Tibial nerve (tissue), 4 donors: Measurements from ENCODE around the gene PREX1. TPM values are rescaled to one million over a fixed set of nuclear protein-coding genes. Genes with fewer than 3 reads are reported as not detected.
A peak's percentile ranks its signal among the peaks of the same experiment; 100 is the strongest.

Experiments used
- DNase-seq, 2 donors: peaks; one replicate each; pipeline ENCODE4 v3.0.0-alpha.2; 2019; ENCODE audit warnings: low spot score in 2 of 2
- H3K27ac ChIP-seq, 4 donors: fragments of 200-600 bp; sonication (generic) in 3 of 4; one replicate each; pipeline ENCODE4 v1.5.1; 2017 to 2019; ENCODE audit warnings: mild to moderate bottlenecking in 1 of 4
- H3K27me3 ChIP-seq, 2 donors: fragments of 200-600 bp; sonication (generic) in 1 of 2; one replicate each; pipeline versions ENCODE4 v1.5.1 to v1.6.0; 2017 to 2019
- H3K36me3 ChIP-seq, 3 donors: fragments of 200-600 bp; sonication (generic); one replicate each; pipeline ENCODE4 v1.5.1; 2018 to 2019
- H3K4me1 ChIP-seq, 4 donors: fragments of 200-600 bp; sonication (generic) in 3 of 4; one replicate each; pipeline ENCODE4 v1.5.1; 2017 to 2019
- H3K4me3 ChIP-seq, 4 donors: fragments of 200-600 bp; sonication (generic) in 3 of 4; one replicate each; pipeline ENCODE4 v1.5.1; 2017 to 2019; ENCODE audit warnings: mild to moderate bottlenecking in 1 of 4, moderate library complexity in 1 of 4
- H3K9me3 ChIP-seq, 4 donors: fragments of 200-600 bp; sonication (generic) in 3 of 4; one replicate each; pipeline ENCODE4 v1.5.1; 2017 to 2019
- EP300 ChIP-seq, 2 donors: sonication (generic); formaldehyde crosslinking; IDR thresholded peaks; one replicate each; pipeline ENCODE4 v1.6.1; 2017; ENCODE audit warnings: antibody characterized with exemption in 2 of 2, mild to moderate bottlenecking in 1 of 2
- POLR2A ChIP-seq, 2 donors: fragments of 450-650 bp; IDR thresholded peaks; one replicate each; pipeline ENCODE4 v1.6.1; 2017; ENCODE audit warnings: antibody characterized with exemption in 2 of 2, mild to moderate bottlenecking in 2 of 2, moderate library complexity in 2 of 2
- WGBS, 2 donors: methylation state at CpG; one replicate each; pipeline ENCODE4 v1.1.5; 2018; 5-methylcytosine and 5-hydroxymethylcytosine counted together
- total RNA-seq, 4 donors: library from RNA; depleted of rRNA; stranded (reverse); fragments of >200 nt; gene quantifications; one replicate each; pipeline ENCODE4 v1.1.0, GENCODE V29; 2016
- TF ChIP-seq, protein P1 (sequence below), 5 experiments: fragments of 200-600 bp in 3 of 5; fragments of 450-650 bp in 2 of 5; sonication (generic) in 3 of 5; IDR thresholded peaks; one replicate each; pipeline ENCODE4 v1.5.1; 2016 to 2019; ENCODE audit warnings: antibody characterized with exemption in 5 of 5, mild to moderate bottlenecking in 3 of 5, moderate library complexity in 2 of 5

The PREX1 gene
- total RNA-seq, 4 donors from 2014 or later, result 30.1 to 50.7 (median 32.5) TPM

DNA sequence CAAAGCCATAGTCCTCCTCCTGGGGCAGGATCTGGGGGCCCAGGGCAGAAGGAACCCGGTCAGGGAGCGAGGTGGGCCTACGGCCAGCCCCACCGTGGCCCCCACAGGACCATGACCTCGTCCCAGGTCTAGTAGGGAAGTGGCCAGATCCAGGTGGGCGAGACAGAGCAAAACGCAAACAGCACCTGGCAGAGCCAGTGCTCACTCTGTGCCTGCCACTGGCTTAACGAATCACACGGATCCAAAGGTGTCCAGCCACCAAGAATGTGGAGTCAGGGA, 169.7 kb downstream of the PREX1 start:
- peaks cover 0 to 65% (median 8%) of the 10 kb centered on the region in 3 donors for H3K36me3 ChIP-seq
- 80 to 84% methylated on average over 9 of the region's 9 CpGs for WGBS, 2 donors
- TF ChIP-seq, protein P1, sequence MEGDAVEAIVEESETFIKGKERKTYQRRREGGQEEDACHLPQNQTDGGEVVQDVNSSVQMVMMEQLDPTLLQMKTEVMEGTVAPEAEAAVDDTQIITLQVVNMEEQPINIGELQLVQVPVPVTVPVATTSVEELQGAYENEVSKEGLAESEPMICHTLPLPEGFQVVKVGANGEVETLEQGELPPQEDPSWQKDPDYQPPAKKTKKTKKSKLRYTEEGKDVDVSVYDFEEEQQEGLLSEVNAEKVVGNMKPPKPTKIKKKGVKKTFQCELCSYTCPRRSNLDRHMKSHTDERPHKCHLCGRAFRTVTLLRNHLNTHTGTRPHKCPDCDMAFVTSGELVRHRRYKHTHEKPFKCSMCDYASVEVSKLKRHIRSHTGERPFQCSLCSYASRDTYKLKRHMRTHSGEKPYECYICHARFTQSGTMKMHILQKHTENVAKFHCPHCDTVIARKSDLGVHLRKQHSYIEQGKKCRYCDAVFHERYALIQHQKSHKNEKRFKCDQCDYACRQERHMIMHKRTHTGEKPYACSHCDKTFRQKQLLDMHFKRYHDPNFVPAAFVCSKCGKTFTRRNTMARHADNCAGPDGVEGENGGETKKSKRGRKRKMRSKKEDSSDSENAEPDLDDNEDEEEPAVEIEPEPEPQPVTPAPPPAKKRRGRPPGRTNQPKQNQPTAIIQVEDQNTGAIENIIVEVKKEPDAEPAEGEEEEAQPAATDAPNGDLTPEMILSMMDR (IDR thresholded peaks at IDR 0.05), result no peak
- TF ChIP-seq EP300 (IDR thresholded peaks at IDR 0.05) (no peak), POLR2A (IDR thresholded peaks at IDR 0.05) (no peak)
- no peaks in the 10 kb centered on the region for H3K27me3 ChIP-seq
- no peak for DNase-seq
- no peak overlapping the region for H3K4me3 ChIP-seq
- H3K4me1 ChIP-seq, result peaks cover 0 to 29% (median 0%) of the 10 kb centered on the region in 4 donors
- no peak overlapping the region for H3K27ac ChIP-seq
- H3K9me3 ChIP-seq, result peaks cover 0 to 8% (median 0%) of the 10 kb centered on the region in 4 donors

DNA sequence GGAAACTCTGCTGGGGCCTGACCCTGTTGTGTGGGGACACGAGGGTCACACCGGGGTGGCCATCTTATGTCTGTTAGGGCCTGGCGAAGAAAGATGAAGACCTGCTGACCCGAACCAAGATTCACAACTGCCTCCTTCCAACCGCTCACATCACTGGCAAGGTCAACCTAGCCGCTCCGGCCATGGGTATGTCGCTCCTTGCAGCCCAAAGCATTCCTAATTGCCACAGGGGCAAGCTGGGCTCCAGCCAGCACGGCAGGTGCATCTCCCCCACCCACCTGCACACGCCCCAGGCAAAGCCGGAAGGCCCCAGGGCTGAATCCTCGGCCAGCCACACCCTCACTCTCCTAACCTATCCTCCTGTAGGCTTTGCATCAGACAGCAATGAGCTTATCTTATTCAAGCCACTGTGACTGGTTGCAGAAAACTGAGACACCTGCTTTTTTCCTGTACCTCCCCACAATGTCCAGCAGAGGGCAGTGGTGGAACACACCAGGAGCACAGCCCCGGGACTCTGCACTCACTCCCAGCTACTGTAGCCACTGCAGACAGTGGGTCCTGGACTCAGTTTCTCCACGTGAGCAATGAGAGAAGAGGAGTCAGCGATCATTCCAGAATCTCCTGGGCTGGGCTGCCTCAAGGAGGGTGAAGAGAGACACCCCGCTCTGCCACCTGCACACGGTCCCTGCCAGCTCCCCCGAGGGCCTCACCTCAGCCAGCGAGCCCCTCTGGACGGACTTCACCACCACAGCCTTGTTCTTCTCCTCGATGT, 170.2 kb downstream of the PREX1 start:
- Histone ChIP-seq H3K36me3 (peaks cover 0 to 65% (median 8%) of the 10 kb centered on the region in 3 donors), H3K4me1 (peaks cover 0 to 29% (median 0%) of the 10 kb centered on the region in 4 donors), H3K27me3 (no peaks in the 10 kb centered on the region), H3K9me3 (peaks cover 0 to 8% (median 0%) of the 10 kb centered on the region in 4 donors), H3K4me3 (no peak overlapping the region), H3K27ac (no peak overlapping the region)
- 63 to 67% methylated on average over 19 to 21 of the region's 21 CpGs for WGBS, 2 donors
- peak; percentile 44 to 66 for DNase-seq
- TF ChIP-seq EP300 (IDR thresholded peaks at IDR 0.05), result no peak
- TF ChIP-seq, protein P1 (IDR thresholded peaks at IDR 0.05), result peak; percentile 90 to 96 (median 94)

DNA sequence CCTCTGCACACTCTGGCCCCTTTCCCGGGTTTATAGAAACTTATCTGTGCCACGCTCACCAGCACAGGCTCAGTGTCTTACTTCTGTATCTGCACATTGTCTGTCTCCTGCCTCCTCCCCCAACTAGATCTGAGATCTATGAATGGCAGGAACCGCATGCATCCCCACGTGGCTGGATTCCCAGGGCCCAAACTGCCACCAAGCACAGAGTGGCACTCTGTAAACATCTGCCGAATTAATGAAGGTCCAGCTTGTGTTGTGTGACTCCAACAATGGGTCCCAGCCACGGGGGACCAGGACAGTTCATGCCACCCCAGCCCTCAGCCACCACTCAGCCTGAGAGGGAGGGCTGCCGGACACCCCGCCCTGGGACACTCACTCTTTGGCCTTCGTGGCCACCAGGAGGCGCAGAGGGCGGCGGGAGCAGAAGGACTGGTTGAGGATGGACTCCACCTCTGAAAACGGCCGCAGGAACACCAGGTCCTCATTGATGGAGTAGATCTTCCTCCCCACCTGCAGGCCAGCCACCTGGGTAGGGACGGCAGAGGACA, 171.1 kb downstream of the PREX1 start:
- peaks cover 0 to 20% (median 0%) of the 10 kb centered on the region in 4 donors for H3K4me1 ChIP-seq
- H3K27ac ChIP-seq, result no peak overlapping the region
- TF ChIP-seq EP300 (IDR thresholded peaks at IDR 0.05), result no peak
- WGBS, 2 donors, result 78 to 80% methylated on average over 15 of the region's 15 CpGs
- no peak for DNase-seq
- no peaks in the 10 kb centered on the region for H3K27me3 ChIP-seq
- peaks cover 0 to 8% (median 0%) of the 10 kb centered on the region in 4 donors for H3K9me3 ChIP-seq
- H3K36me3 ChIP-seq, result peaks cover 0 to 71% (median 15%) of the 10 kb centered on the region in 3 donors
- no peak overlapping the region for H3K4me3 ChIP-seq

DNA sequence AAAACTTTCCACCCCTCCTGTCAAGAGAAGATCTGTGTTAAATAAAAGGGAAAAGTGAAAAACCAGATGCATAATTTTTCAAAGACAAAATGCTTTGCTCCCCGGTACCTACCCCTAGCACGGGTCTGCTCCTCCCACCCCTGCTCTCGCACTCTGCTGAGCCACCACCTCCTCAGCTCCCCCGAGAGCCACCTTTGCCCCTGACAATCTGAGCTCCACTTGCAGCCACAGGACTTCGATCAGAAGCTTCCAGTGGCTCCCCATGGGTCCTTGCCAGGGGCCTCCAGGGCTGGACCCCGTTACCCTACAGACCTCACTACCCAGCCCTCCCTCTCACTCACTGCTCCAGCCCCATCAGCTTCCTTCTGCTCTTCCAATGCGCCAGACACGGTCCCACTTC, 171.7 kb downstream of the PREX1 start:
- H3K9me3 ChIP-seq, result peaks cover 0 to 8% (median 0%) of the 10 kb centered on the region in 4 donors
- TF ChIP-seq, protein P1 (IDR thresholded peaks at IDR 0.05), result no peak
- TF ChIP-seq EP300 (IDR thresholded peaks at IDR 0.05) (no peak), POLR2A (IDR thresholded peaks at IDR 0.05) (no peak)
- H3K4me3 ChIP-seq, result no peak overlapping the region
- H3K27ac ChIP-seq, result no peak overlapping the region
- peaks cover 0 to 17% (median 0%) of the 10 kb centered on the region in 4 donors for H3K4me1 ChIP-seq
- peaks cover 0 to 77% (median 19%) of the 10 kb centered on the region in 3 donors for H3K36me3 ChIP-seq
- H3K27me3 ChIP-seq, result no peaks in the 10 kb centered on the region
- DNase-seq, result no peak
- WGBS, 2 donors, result 76 to 84% methylated on average over 8 of the region's 8 CpGs

DNA sequence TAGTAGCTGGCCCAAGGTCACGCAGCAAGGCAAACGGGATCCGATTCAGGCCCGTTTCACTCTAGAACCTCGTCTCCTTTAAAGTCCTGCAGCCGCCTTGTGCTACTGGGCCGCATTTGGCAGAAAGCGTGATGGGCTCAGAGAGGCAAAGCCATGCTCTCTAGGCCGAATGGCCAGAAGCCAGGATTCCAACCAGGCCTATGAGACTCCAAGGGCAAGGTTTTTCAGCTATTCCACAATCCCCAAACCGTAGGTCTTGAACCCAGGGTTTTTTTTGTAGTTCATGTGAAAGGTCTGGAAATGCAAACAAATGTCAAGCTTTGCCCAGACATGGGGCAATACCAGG, 174.1 kb downstream of the PREX1 start:
- TF ChIP-seq POLR2A (IDR thresholded peaks at IDR 0.05), result no peak
- no peak for TF ChIP-seq EP300 (IDR thresholded peaks at IDR 0.05)
- TF ChIP-seq, protein P1 (IDR thresholded peaks at IDR 0.05), result no peak
- no peak overlapping the region for H3K4me3 ChIP-seq
- DNase-seq, result no peak
- WGBS, 2 donors, result 61 to 64% methylated on average over 10 of the region's 10 CpGs
- no peaks in the 10 kb centered on the region for H3K27me3 ChIP-seq
- no peak overlapping the region for H3K27ac ChIP-seq
- H3K36me3 ChIP-seq, result peaks cover 0 to 82% (median 36%) of the 10 kb centered on the region in 3 donors
- peaks cover 0 to 10% (median 0%) of the 10 kb centered on the region in 4 donors for H3K4me1 ChIP-seq
- no peaks in the 10 kb centered on the region for H3K9me3 ChIP-seq
